GM19193 (cell line): ENCODE data around the gene SETBP1.

ENCODE experiments used
- POLR2A ChIP-seq: IDR thresholded peaks from 4 replicates; pipeline ENCODE4 v1.6.1; 2011; ENCODE audit not compliant: insufficient read depth, insufficient read length; ENCODE audit errors: extremely low read depth

The SETBP1 gene

DNA sequence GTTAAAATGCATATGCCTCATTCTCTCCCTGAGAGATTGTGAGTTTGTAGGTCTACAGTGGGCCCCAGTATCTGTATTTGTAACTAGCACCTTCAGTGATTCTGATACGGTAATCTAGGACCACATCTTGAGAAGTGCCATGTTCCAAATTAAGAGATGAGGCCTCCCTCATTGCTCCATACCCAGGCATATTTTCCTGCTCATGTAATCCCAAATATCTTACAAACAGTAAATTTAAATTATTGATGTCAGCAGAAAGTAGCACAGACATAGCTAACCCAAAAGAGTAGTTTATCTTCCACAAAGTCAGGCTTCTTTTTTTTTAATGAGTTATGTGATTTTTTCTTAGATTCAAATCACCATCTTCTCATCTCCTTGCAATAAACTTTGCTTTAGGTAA is 263.8 kb downstream of the SETBP1 start:
- TF ChIP-seq POLR2A = no peak

DNA sequence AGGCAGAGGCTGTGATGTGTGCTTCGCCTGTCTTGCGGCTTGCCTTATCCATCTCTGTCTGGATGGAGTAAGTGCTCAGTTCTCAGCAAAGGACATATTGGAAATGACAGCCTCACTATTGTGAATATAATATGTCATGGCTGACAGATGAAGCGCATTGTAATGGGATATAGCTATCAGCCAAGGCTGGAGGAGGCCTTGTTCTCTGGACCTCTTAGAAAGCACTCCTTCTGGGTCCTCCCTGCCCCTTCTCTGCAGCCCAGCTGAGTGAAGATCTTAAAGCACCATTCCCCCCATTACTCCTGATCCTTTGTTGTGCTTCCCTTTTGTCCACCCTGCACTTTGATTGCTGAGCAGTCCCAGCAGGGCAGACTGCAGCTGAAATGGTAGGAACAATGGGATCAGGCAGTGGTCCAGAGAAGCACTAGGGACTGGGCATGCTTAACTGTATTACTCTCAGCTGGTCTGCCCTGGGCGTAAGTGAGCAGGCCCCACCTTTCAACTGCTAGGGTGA is 265.3 kb downstream of the SETBP1 start:
- TF ChIP-seq POLR2A = no peak

DNA sequence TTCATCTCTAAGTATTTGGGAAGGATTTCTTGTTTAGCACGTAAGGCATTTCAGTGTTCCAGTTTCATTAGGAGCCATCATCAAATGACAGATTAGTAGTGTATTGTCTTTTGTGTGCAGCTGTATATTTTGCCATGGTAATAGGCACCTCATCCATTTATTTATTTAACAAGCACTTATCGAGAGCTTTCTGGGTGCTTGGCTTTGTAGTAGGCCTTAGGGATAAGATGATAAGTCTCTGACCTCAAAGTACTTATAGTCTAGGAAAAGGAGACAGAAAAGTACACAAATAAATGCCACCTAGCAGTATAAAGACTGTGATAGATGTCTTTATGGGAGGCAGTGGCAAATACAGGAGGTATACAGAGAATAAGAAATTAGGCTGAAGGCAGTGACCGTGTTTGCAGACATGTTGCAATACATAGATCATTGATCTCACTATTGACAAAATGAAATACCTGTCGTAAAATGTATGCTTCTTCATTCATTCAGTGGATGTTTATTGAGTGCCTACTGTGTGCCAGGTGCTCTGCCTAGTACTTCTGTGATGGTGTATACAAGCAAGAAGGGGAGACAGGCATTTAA is 265.9 kb downstream of the SETBP1 start:
- TF ChIP-seq POLR2A = no peak

DNA sequence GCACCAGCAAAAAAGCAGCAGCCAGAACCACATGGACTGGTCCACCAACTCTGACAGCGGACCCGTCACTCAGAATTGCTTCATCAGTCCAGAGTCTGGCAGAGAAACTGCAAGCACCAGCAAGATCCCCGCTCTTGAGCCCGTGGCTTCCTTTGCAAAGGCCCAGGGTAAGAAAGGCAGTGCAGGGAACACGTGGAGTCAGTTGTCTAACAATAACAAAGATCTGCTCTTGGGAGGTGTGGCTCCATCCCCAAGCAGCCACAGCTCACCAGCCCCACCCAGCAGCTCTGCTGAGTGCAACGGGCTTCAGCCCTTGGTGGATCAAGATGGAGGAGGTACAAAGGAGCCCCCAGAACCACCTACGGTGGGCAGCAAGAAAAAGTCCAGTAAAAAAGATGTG is 269.3 kb downstream of the SETBP1 start:
- TF ChIP-seq POLR2A = no peak

DNA sequence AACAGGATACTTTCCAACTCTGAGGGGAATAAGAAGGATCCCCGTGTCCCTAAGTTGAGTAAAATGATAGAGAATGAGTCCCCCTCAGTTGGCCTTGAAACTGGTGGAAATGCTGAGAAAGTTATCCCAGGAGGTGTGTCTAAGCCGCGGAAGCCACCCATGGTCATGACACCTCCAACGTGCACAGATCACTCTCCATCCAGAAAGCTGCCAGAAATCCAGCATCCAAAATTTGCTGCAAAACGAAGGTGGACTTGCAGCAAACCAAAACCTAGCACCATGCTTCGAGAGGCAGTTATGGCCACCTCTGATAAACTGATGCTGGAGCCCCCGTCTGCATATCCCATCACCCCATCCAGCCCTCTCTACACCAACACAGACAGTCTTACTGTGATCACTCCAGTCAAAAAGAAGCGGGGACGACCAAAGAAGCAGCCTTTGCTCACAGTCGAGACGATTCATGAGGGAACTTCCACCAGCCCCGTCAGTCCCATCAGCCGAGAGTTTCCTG is 270.1 kb downstream of the SETBP1 start:
- no peak for TF ChIP-seq POLR2A

DNA sequence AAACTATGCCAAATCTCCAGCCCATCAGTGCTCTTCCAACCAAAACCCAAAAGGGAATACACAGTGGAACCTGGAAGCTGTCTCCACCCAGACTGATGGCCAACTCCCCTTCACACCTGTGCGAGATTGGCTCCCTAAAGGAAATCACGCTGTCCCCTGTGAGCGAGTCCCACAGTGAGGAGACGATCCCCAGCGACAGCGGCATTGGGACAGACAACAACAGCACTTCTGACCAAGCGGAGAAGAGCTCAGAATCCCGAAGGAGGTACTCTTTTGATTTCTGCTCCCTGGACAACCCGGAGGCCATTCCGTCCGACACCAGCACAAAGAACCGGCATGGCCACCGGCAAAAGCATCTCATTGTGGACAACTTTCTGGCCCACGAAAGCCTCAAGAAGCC is 271.1 kb downstream of the SETBP1 start:
- TF ChIP-seq POLR2A = no peak

DNA sequence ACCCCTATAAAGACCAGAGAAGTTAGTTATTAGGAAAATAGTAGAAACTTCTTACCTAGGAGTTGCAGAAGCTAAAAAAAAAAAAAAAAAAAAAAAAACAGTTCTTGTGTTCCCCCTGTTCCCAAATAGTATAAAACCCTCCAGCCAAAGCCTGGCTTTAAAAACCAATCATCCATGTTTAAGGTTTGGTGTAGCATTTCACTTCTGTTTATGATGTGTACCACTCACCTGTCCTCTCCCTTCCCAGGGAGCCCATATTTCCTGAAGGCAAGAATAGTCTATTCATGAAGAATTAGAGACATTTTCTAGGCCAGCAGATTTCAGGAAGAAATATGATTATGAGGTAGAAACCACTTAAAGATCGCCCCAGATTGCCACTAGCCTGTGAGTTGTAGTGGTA is 273.6 kb downstream of the SETBP1 start:
- no peak for TF ChIP-seq POLR2A

DNA sequence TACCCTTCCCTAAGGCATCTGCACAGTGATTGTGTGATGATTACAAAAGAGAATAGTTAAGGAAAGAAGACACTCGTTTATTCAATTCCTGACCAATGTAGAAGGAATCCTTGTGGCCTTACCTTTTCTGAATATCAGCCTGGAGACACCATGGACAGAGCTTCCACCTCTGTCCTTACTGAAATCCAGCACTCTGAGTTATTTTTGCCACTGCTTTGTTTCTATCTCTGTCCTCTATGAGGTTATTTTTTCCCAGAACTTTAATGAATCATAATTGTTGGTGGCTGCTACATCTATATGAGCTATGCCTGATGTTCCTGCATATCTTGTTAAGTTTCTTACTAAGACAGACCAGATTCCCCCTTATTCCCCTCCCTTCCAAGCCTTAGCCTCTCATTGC is 275.1 kb downstream of the SETBP1 start:
- no peak for TF ChIP-seq POLR2A

DNA sequence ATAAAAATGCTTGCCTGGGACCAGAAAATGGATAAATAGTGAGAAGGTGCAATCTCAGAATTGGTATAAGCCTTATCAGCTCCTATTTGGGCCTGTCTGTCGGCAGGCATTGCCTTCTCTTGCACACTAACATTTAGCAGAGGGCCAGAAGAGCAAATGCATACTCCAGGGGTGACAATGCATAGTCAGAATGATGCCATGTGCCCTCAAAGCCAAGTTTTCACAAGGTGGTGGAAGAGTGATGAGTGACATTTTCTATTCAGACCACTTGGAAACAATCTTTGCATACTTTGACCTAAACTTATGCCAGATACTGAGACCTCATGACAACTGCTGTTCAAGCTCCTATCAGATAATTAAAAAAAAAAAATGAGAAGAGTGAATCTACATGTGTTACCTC is 276.3 kb downstream of the SETBP1 start:
- no peak for TF ChIP-seq POLR2A

DNA sequence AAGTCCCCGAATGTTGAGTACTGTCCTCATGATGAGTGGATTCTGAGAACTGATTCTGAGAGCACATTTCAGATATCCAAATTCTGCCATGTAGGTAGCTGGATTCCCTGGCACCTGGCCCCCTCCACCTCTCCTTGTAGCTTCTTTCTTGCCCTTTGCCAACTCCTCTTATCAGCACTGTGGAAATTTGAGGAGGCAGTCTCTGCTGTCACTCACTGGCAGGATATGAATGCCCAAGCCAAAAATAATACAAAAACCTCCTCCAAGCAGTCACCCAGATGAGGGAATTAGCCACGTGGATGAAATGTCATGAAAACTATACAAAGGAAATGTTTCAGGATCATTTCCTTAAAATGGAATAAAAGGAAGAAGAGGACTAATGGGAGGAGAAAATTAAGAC is 276.8 kb downstream of the SETBP1 start:
- TF ChIP-seq POLR2A = no peak

DNA sequence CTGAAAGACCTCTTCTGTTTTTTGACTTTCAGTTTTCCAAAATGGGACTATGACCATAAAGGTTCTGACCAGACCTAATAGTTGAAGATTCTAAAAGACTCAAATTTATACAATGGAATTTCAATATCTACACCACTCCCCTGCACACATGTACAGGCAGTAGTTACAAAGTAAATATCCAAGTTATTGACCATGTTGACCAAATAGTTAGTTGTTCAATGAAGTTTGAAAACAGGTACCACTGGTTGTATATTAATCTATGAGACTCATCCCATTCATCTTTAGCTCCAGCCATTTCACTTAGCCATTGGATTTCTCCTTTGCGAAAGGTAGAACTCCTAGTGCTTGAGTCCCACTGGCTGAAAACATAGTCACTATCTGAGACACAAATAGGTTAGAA is 277.4 kb downstream of the SETBP1 start:
- TF ChIP-seq POLR2A = no peak

DNA sequence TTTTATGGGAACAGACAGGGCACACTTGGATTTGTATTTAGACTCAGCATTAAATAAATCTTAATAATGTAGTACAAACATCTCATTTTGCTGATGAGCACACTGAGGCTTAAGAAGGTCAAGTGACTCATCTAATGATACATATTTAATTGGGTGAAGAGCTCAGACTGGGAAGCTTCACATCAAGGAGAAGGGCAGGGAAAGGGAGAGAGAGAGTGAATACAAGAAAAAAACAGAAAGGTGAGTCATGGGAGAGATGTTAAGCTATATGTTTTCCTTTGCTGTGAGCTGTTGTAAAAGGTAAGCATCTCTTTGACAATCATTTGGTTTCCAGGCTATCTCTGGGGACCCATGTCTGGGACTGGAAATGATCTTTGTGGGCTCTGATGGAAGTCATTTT is 277.8 kb downstream of the SETBP1 start:
- TF ChIP-seq POLR2A = no peak

DNA sequence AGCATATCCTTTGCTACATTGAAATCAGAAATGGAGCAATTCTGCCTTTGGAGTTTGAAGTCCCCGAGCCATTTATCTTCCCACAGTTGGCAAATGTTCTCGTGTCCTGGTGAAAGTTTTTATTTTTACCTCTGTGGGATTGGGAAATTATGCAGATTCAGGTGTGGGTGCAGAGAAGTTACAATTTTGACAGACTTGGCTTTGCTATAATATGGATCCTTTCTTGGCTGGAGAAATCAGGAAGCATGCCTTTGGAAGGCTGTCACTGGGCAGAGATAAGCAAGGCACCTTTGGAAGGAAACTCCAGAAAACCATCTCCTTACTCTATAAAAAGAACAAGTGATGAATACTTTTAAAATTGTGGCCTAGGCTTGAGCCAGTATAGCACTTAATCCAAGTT is 278.3 kb downstream of the SETBP1 start:
- no peak for TF ChIP-seq POLR2A

DNA sequence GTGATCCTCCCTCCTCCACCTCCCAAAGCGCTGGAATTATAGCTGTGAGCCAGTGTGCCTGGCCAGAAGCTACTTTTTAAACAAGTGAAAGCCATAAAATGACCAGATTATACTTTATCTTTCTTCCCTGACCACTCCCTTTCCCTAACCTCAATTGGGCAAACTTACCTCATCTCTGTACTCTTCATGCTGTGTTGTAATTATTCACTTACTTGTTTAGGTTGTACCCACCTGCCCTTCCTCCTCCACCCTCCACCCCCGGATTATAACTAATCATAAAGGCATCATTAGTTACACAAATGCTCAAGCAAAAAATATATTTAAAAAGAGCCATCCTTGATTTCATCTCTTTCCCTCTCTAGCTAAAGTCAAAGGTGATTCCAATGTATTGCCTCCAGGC is 279.9 kb downstream of the SETBP1 start:
- no peak for TF ChIP-seq POLR2A

DNA sequence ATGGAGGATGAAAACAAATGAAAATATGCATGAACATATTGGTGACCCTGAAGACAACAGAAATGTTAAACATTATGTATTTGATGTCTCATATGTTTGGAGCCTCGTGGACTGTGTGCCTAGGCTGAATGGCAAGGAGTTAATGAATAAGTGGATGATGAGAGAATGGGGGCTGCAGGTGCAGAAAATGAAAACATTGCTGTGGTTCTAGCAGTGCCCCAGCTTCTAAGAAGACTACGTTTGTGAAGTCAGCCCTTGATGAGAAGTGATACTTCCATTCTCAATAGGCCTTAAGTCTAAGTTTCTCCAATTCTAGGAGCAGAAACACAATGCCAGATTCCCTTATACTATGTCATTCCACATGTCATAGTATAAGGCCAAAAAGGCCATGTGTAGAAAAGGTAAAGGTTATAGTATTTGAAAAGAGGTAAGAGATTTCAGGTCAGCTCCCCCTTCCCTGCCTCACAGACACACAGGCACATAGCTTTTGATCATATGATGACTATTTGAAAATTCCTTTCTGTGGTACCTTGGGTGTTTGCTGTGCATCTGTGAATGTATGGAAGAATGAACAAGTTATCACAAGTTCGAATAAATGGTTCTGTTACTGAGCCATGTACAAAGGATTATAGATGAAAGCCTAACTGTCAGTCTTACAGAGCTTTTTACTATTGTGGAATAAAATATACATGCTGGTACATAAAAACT is 280.8 kb downstream of the SETBP1 start:
- TF ChIP-seq POLR2A = no peak

DNA sequence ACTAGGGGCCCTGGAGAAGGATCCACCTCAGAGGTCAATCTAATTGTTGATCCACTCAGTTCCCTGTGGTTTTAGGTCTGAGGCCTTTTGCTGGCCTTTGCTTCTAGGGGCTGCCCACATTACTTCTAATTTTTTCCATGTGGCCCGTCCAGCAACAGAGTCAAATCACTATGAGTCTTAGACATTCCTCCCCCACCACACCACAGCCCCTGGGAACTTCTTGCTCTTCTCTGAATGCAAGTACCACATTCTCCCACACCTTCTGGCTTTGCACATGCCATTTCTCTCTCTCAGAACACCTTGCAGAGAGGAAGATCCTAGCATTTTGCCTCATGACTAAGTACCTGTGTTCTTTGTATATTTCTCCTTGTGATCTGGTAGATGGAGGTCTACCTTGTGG is 286.9 kb downstream of the SETBP1 start:
- TF ChIP-seq POLR2A = no peak
